ENCODE measurements around the gene MRPL28.
"Not testable (repeated sequence)": the region's sequence is repeated elsewhere in the genome, so short reads cannot be mapped to it uniquely, and the experiment has no call there.

MRPL28 gene

GRCh38 chr16:371515-372301, 1.4 kb upstream of the MRPL28 start:
- Mint-ChIP-seq H3K36me3 (ENCODE audit: low read depth) (peaks cover 7% of the 10 kb centered on the region), H3K4me1 (ENCODE audit: low read depth) (peaks cover 9% of the 10 kb centered on the region)

GRCh38 chr16:370979-371514, 709 bp upstream of the MRPL28 start:
- Mint-ChIP-seq H3K4me1 (ENCODE audit: low read depth) (peaks cover 9% of the 10 kb centered on the region), H3K9me3 (no peaks in the 10 kb centered on the region), H3K36me3 (ENCODE audit: low read depth) (peaks cover 7% of the 10 kb centered on the region), H3K27me3 (ENCODE audit: low read depth) (no peaks in the 10 kb centered on the region), H3K27ac (peak overlapping the region; percentile 89), H3K4me3 (peak overlapping the region; percentile 90)

More at GRCh38 chr16:371515-372301, 1.4 kb upstream of the MRPL28 start:
- no peaks in the 10 kb centered on the region for H3K9me3 Mint-ChIP-seq
- no peak overlapping the region for H3K27ac Mint-ChIP-seq
- H3K4me3 Mint-ChIP-seq: no peak overlapping the region
- no peaks in the 10 kb centered on the region for H3K27me3 Mint-ChIP-seq (ENCODE audit: low read depth)

DNA sequence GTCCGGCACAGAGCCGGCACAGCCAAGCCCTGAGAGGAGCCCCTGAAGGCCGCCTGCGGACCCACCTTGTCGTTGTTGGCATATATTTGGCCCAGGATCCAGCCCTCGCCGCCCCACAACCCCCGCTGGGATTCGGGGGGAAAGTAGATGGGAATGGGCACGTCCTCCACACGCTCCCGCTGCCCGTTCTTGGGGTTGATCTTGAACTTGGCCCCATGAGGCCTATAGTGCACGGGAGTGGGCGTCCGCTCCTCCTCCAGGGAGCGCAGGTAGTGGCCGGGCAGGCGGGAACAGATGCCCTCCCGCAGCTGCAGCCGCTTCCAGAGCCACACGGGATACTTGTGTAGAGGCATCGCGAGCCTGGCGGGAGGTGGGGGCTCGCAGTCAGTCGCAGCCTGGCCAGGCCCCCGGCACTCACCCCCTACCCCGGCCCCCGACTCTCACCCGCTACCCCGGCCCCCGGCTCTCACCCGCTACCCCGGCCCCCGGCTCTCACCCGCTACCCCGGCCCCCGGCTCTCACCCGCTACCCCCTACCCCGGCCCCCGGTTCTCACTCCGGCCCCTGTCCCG, 387 bp downstream of the MRPL28 start:
- H3K27ac Mint-ChIP-seq: no peak overlapping the region
- H3K4me3 Mint-ChIP-seq: peak overlapping the region; percentile 71
- H3K4me1 Mint-ChIP-seq (ENCODE audit: low read depth): peaks cover 9% of the 10 kb centered on the region
- H3K9me3 Mint-ChIP-seq: no peaks in the 10 kb centered on the region
- peaks cover 7% of the 10 kb centered on the region for H3K36me3 Mint-ChIP-seq (ENCODE audit: low read depth)
- H3K27me3 Mint-ChIP-seq (ENCODE audit: low read depth): no peaks in the 10 kb centered on the region

DNA sequence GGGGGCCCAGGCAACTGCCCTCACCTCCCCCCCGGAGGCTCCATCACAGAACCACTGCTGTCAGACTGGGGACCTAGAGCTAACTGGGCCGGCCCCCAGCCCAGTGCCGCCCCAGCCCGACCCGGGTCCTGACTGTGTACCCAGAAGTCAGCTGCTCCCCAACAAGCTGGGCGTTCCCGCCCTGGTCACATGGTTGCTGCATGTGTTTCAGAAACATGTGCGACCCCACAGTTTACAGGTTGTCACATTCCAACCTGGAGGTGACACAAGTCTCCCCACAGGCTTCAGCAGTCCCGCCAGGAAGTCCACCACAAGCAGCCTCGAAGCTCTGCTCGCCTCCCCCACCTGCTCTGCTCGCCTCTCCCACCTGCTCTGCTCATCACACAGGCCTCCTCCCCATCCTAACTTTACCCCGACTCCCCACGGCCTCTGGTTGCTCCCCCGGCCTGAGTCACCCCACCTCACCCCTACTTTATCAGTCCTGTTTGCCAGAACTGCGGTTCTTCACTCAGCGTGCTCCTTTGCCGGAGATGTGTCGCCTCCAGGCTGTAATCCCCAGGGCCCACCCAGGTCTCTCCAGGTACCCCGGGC, 968 bp downstream of the MRPL28 start:
- no peak overlapping the region for H3K27ac Mint-ChIP-seq
- no peaks in the 10 kb centered on the region for H3K27me3 Mint-ChIP-seq (ENCODE audit: low read depth)
- H3K4me3 Mint-ChIP-seq: peak overlapping the region; percentile 71
- peaks cover 9% of the 10 kb centered on the region for H3K4me1 Mint-ChIP-seq (ENCODE audit: low read depth)
- peaks cover 7% of the 10 kb centered on the region for H3K36me3 Mint-ChIP-seq (ENCODE audit: low read depth)
- no peaks in the 10 kb centered on the region for H3K9me3 Mint-ChIP-seq

DNA sequence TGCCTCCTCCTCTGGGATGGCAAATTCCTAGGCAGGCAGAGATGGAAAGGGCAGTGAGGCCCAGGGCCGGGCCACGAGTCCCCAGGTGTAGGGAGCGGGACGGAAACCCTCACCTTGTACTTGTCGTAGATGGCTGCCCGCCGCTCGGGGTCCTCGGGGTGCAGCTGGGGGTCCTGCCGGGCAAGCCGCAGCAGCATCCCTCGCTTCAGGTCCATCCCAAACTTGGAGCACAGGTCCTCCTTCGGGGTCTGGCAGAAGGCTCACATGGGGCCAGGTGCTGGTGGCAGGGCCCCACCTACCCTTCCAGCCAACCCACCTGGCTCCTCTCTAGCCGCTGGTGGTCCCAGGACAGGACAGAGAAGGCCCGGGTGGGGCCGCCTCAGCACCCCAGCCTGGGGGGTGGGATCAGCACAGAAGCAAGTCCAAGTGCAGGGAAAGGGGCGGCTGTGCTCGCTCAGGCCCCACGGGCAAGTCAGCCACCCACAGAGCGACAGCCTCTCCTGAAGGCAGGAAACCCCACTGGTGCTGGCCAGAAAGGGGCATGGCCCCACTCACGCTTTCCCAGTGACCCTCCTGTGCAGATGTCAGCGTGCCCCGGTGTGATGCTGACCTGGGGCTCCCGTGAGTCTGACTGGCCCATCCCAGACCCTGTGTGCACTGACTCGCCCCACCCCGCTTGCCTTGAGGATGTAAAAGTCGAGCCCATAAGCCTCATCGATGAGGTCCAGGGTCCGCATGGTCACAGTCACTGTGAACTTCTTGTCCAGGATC, 1.8 kb downstream of the MRPL28 start:
- no peaks in the 10 kb centered on the region for H3K27me3 Mint-ChIP-seq (ENCODE audit: low read depth)
- H3K27ac Mint-ChIP-seq: no peak overlapping the region
- no peak overlapping the region for H3K4me3 Mint-ChIP-seq
- peaks cover 7% of the 10 kb centered on the region for H3K36me3 Mint-ChIP-seq (ENCODE audit: low read depth)
- H3K4me1 Mint-ChIP-seq (ENCODE audit: low read depth): peaks cover 9% of the 10 kb centered on the region
- H3K9me3 Mint-ChIP-seq: no peaks in the 10 kb centered on the region

GRCh38 chr16:367333-367903, 2.9 kb downstream of the MRPL28 start:
- Mint-ChIP-seq H3K36me3 (ENCODE audit: low read depth) (peaks cover 7% of the 10 kb centered on the region), H3K4me3 (no peak overlapping the region), H3K4me1 (ENCODE audit: low read depth) (peaks cover 9% of the 10 kb centered on the region), H3K27me3 (ENCODE audit: low read depth) (no peaks in the 10 kb centered on the region), H3K27ac (no peak overlapping the region), H3K9me3 (no peaks in the 10 kb centered on the region)

- Mint-ChIP-seq H3K27ac (no peak overlapping the region), H3K27me3 (ENCODE audit: low read depth) (no peaks in the 10 kb centered on the region), H3K9me3 (no peaks in the 10 kb centered on the region), H3K4me3 (no peak overlapping the region), H3K36me3 (ENCODE audit: low read depth) (peaks cover 7% of the 10 kb centered on the region), H3K4me1 (ENCODE audit: low read depth) (peaks cover 12% of the 10 kb centered on the region)
These were observed 3.9 kb downstream of the MRPL28 start for GRCh38 chr16:366476-366875.

- no peaks in the 10 kb centered on the region for H3K9me3 Mint-ChIP-seq
- no peak overlapping the region for H3K4me3 Mint-ChIP-seq
- H3K36me3 Mint-ChIP-seq (ENCODE audit: low read depth): peaks cover 4% of the 10 kb centered on the region
- peaks cover 8% of the 10 kb centered on the region for H3K4me1 Mint-ChIP-seq (ENCODE audit: low read depth)
- no peaks in the 10 kb centered on the region for H3K27me3 Mint-ChIP-seq (ENCODE audit: low read depth)
- H3K27ac Mint-ChIP-seq: no peak overlapping the region
These were observed 5.5 kb downstream of the MRPL28 start for GRCh38 chr16:364595-365491.

- H3K36me3 Mint-ChIP-seq (ENCODE audit: low read depth): peaks cover 4% of the 10 kb centered on the region
- H3K4me3 Mint-ChIP-seq: no peak overlapping the region
- no peaks in the 10 kb centered on the region for H3K27me3 Mint-ChIP-seq (ENCODE audit: low read depth)
- no peaks in the 10 kb centered on the region for H3K9me3 Mint-ChIP-seq
- peaks cover 4% of the 10 kb centered on the region for H3K4me1 Mint-ChIP-seq (ENCODE audit: low read depth)
- H3K27ac Mint-ChIP-seq: no peak overlapping the region
These were observed 6.4 kb downstream of the MRPL28 start for GRCh38 chr16:363766-364490.

- no peaks in the 10 kb centered on the region for H3K27me3 Mint-ChIP-seq (ENCODE audit: low read depth)
- no peak overlapping the region for H3K27ac Mint-ChIP-seq
- no peaks in the 10 kb centered on the region for H3K9me3 Mint-ChIP-seq
- peaks cover 4% of the 10 kb centered on the region for H3K36me3 Mint-ChIP-seq (ENCODE audit: low read depth)
- peaks cover 4% of the 10 kb centered on the region for H3K4me1 Mint-ChIP-seq (ENCODE audit: low read depth)
- H3K4me3 Mint-ChIP-seq: no peak overlapping the region
These were observed 7.1 kb downstream of the MRPL28 start for GRCh38 chr16:363110-363765.

DNA sequence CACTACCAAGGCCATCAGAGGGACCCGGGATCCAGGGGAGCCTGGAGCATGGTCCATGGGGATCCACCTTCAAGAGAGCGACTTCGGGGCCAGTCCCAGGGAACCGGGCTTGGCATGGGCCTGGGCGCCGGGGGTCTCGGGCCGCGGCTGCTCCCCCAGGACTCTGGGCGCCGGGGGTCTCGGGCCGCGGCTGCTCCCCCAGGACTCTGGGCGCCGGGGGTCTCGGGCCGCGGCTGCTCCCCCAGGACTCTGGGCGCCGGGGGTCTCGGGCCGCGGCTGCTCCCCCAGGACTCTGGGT, 7.7 kb downstream of the MRPL28 start:
- H3K27me3 Mint-ChIP-seq (ENCODE audit: low read depth): not testable (repeated sequence)

DNA sequence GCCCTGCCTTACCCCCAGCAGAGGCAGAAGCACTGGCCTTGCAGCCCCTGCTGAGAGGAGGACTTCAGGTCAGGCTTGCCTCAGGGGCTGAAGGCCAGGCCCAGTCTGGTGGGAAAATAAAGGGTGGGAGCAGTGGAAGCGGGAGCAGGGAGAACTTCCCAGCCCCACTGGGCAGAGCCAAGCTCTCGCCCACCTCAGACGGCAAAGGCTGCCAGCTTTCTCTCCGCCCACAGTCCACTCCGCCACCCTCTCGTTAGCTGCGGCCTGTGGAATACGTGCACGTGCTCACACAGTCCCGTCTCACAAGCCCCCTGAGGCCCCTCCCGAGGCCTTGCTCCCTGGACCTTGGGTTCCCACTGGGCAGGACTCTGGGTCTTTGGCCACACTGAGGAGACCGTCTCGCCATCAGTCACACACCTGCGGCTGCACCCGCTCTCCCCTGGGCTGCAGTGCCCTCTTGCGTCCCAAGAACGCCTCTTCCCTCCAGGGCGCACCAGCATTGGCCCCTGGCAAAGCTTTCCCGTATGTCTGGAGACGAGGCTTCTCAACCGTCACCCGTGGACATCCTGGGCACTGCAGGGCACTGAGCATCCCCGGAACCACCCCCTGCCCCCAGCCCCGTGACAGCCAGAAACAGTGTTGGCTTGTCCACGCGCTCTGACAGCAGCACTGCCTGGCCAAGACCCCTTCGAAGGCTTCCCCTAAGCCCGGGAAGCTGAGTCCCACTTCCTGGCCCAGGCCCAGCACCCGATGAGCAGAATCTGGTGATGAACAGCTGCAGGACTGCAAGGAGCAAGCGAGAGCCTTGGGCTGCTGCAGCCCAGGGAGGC, 8.3 kb downstream of the MRPL28 start:
- no peak overlapping the region for H3K27ac Mint-ChIP-seq
- H3K4me3 Mint-ChIP-seq: no peak overlapping the region
- no peaks in the 10 kb centered on the region for H3K9me3 Mint-ChIP-seq
- peaks cover 2% of the 10 kb centered on the region for H3K36me3 Mint-ChIP-seq (ENCODE audit: low read depth)
- peaks cover 4% of the 10 kb centered on the region for H3K4me1 Mint-ChIP-seq (ENCODE audit: low read depth)
- no peaks in the 10 kb centered on the region for H3K27me3 Mint-ChIP-seq (ENCODE audit: low read depth)

More for the DNA sequence above, 7.7 kb downstream of the MRPL28 start:
- H3K36me3 Mint-ChIP-seq (ENCODE audit: low read depth); H3K4me1 Mint-ChIP-seq (ENCODE audit: low read depth); H3K4me3 Mint-ChIP-seq; H3K9me3 Mint-ChIP-seq; H3K27ac Mint-ChIP-seq: not testable (repeated sequence)
